H9 (cell line): ENCODE data around the gene UTS2. TPM values are rescaled to one million over a fixed set of nuclear protein-coding genes. Genes with fewer than 3 reads are reported as not detected.

Experiments used
- DNase-seq: peaks from one replicate; pipeline ENCODE4 v3.0.0-alpha.2; 2017
- H2AFZ ChIP-seq: one replicate; pipeline ENCODE4 v1.6.1; 2013; ENCODE audit warnings: mild to moderate bottlenecking, low read length, control low read depth, moderate library complexity
- H2AK5ac ChIP-seq: 2 replicates; pipeline ENCODE4 v1.6.1; 2013; ENCODE audit warnings: low read length, control low read depth, mixed read lengths; ENCODE audit not compliant: insufficient read length
- H2BK120ac ChIP-seq: one replicate; pipeline ENCODE4 v1.6.1; 2013; ENCODE audit warnings: low read depth, mild to moderate bottlenecking, low read length, control low read depth, inconsistent platforms; ENCODE audit not compliant: poor library complexity, severe bottlenecking
- H2BK12ac ChIP-seq: 2 replicates; pipeline ENCODE4 v1.6.1; 2013; ENCODE audit warnings: low read length, control low read depth, mixed read lengths, low read depth; ENCODE audit not compliant: insufficient read length
- H2BK15ac ChIP-seq: 2 replicates; pipeline ENCODE4 v1.6.1; 2013; ENCODE audit warnings: low read depth, low read length, control low read depth
- H2BK20ac ChIP-seq: one replicate; pipeline ENCODE4 v1.6.1; 2013; ENCODE audit warnings: low read depth, mild to moderate bottlenecking, low read length, control low read depth, inconsistent platforms; ENCODE audit not compliant: poor library complexity, severe bottlenecking
- H2BK5ac ChIP-seq: 2 replicates; pipeline ENCODE4 v1.6.1; 2013; ENCODE audit warnings: low read length, control low read depth, mixed read lengths; ENCODE audit not compliant: insufficient read length
- H3K14ac ChIP-seq: 2 replicates; pipeline ENCODE4 v1.6.1; 2013; ENCODE audit warnings: low read length, control low read depth; ENCODE audit not compliant: insufficient read depth
- H3K18ac ChIP-seq: 2 replicates; pipeline ENCODE4 v1.6.1; 2013; ENCODE audit warnings: low read depth, mild to moderate bottlenecking, mixed read lengths, low read length, control low read depth; ENCODE audit not compliant: insufficient read length
- H3K23ac ChIP-seq: 2 replicates; pipeline ENCODE4 v1.6.1; 2013; ENCODE audit warnings: low read length, control low read depth, mixed read lengths, low read depth; ENCODE audit not compliant: insufficient read length
- H3K23me2 ChIP-seq: 2 replicates; pipeline ENCODE4 v1.6.1; 2013; ENCODE audit warnings: low read depth, mild to moderate bottlenecking, mixed read lengths, low read length, control low read depth; ENCODE audit not compliant: insufficient read length, poor library complexity, severe bottlenecking
- H3K27ac ChIP-seq: 2 replicates; pipeline ENCODE4 v1.5.1; 2013; ENCODE audit warnings: low read length, control low read depth, mixed read lengths, low read depth; ENCODE audit not compliant: insufficient read length
- H3K27me3 ChIP-seq: 2 replicates; pipeline ENCODE4 v1.6.1; 2013; ENCODE audit warnings: low read length, control low read depth, inconsistent platforms; ENCODE audit not compliant: insufficient read depth
- H3K4ac ChIP-seq: 2 replicates; pipeline ENCODE4 v1.6.1; 2013; ENCODE audit warnings: low read depth, mild to moderate bottlenecking, control low read depth, inconsistent platforms, low read length, moderate library complexity
- H3K4me1 ChIP-seq: 2 replicates; pipeline ENCODE4 v1.6.1; 2013; ENCODE audit warnings: low read length, control low read depth, inconsistent platforms; ENCODE audit not compliant: insufficient read depth
- H3K4me2 ChIP-seq: 2 replicates; pipeline ENCODE4 v1.6.1; 2013; ENCODE audit warnings: low read length, control low read depth, mixed read lengths; ENCODE audit not compliant: insufficient read length, insufficient read depth
- H3K56ac ChIP-seq: 2 replicates; pipeline ENCODE4 v1.6.1; 2013; ENCODE audit warnings: low read depth, mild to moderate bottlenecking, mixed read lengths, low read length, control low read depth; ENCODE audit not compliant: insufficient read length
- H3K79me1 ChIP-seq: 2 replicates; pipeline ENCODE4 v1.6.1; 2013; ENCODE audit warnings: low read depth, mild to moderate bottlenecking, moderate library complexity, low read length, control low read depth, inconsistent platforms; ENCODE audit not compliant: insufficient read depth, poor library complexity, severe bottlenecking
- H3K79me2 ChIP-seq: 2 replicates; pipeline ENCODE4 v1.6.1; 2013; ENCODE audit warnings: low read length, control low read depth, inconsistent platforms; ENCODE audit not compliant: insufficient read depth
- H3K9ac ChIP-seq: 2 replicates; pipeline ENCODE4 v1.6.1; 2013; ENCODE audit warnings: low read length, control low read depth, mixed read lengths; ENCODE audit not compliant: insufficient read length; ENCODE audit errors: extremely low read depth
- H3K9me3 ChIP-seq: one replicate; pipeline ENCODE4 v1.6.1; 2013; ENCODE audit warnings: low read depth, low read length, inconsistent platforms; ENCODE audit not compliant: control insufficient read depth
- H3T11ph ChIP-seq: one replicate; pipeline ENCODE4 v1.6.1; 2013; ENCODE audit warnings: mild to moderate bottlenecking, low read length, control low read depth, inconsistent platforms
- H4K20me1 ChIP-seq: one replicate; pipeline ENCODE4 v1.6.1; 2013; ENCODE audit not compliant: control insufficient read depth, insufficient read length, insufficient read depth
- H4K5ac ChIP-seq: 2 replicates; pipeline ENCODE4 v1.6.1; 2013; ENCODE audit warnings: low read depth, mild to moderate bottlenecking, mixed read lengths, low read length, control low read depth; ENCODE audit not compliant: insufficient read length
- H4K8ac ChIP-seq: replicated peaks from 2 replicates; pipeline ENCODE4 v1.6.1; 2013; ENCODE audit warnings: low read length, control low read depth, mixed read lengths, low read depth; ENCODE audit not compliant: insufficient read length
- H4K91ac ChIP-seq: 2 replicates; pipeline ENCODE4 v1.6.1; 2013; ENCODE audit warnings: low read depth, mild to moderate bottlenecking, moderate library complexity, mixed read lengths, low read length, control low read depth; ENCODE audit not compliant: insufficient read length
- H3K27ac Mint-ChIP-seq, 3 experiments: 2 replicates in 2 of 3; 3 replicates in 1 of 3; pipeline ENCODE4 v1.8.0; 2020 to 2021; ENCODE audit warnings: mixed read lengths in 3 of 3, mild to moderate bottlenecking in 1 of 3, moderate library complexity in 1 of 3
- H3K27me3 Mint-ChIP-seq: 2 replicates; pipeline ENCODE4 v1.8.0; 2021; ENCODE audit warnings: low read depth, mild to moderate bottlenecking, moderate library complexity, mixed read lengths
- H3K36me3 Mint-ChIP-seq, 3 experiments: 2 replicates in 2 of 3; 3 replicates in 1 of 3; pipeline ENCODE4 v1.8.0; 2020 to 2021; ENCODE audit warnings: low read depth in 3 of 3, mixed read lengths in 3 of 3; ENCODE audit not compliant: insufficient read depth in 1 of 3
- H3K4me1 Mint-ChIP-seq, 2 experiments: 2 replicates each; pipeline ENCODE4 v1.8.0; 2020; ENCODE audit warnings: mixed read lengths in 2 of 2
- H3K4me3 Mint-ChIP-seq, 2 experiments: 2 replicates in 1 of 2; 3 replicates in 1 of 2; pipeline ENCODE4 v1.8.0; 2020 to 2021; ENCODE audit warnings: mild to moderate bottlenecking in 2 of 2, mixed read lengths in 2 of 2, moderate library complexity in 1 of 2
- H3K9me3 Mint-ChIP-seq, 2 experiments: 2 replicates in 1 of 2; 3 replicates in 1 of 2; pipeline ENCODE4 v1.8.0; 2020; ENCODE audit warnings: mild to moderate bottlenecking in 2 of 2, mixed read lengths in 2 of 2, moderate library complexity in 1 of 2
- WGBS: extraction: QIAGEN DNeasy Blood & Tissue Kit; methylation state at CpG from one replicate; pipeline ENCODE4 v1.1.7; 2013; ENCODE audit warnings: missing lambda C conversion rate, low lambda C conversion rate, mixed read lengths; ENCODE audit not compliant: insufficient read length; ENCODE audit errors: extremely low coverage; 5-methylcytosine and 5-hydroxymethylcytosine counted together
- total RNA-seq: library from RNA; stranded (reverse); gene quantifications from 2 replicates; pipeline ENCODE4 v1.2.1, GENCODE V29; 2021
- TF ChIP-seq, protein P1 (sequence below): fragments of 200-600 bp; sonication (generic); conservative IDR thresholded peaks from 3 replicates; pipeline ENCODE4 v1.8.0; 2021; ENCODE audit warnings: antibody characterized with exemption, mild to moderate bottlenecking

Gene UTS2
- total RNA-seq, 1 experiment from 2014 or later = not detected

DNA sequence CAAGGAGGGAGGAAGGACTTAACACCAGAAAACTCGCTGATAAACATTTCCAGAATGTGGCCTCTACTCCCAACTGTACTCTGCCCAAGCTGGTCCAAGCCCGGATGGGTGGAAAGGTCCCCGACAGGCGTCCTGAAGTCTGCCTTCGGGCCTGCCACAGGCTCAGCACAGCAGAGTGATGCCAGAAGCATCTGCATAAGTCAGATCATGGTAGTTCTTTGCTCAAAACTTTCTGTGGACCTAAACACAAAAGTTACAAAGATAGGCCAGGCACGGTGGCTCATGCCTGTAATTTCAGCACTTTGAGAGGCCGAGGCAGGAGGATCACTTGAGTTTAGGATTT, 790 bp upstream of the UTS2 start:
- H3K27ac ChIP-seq = no peak overlapping the region
- H3T11ph ChIP-seq = no peak overlapping the region
- no CpG with 5 or more reads among the region's 7 CpGs for WGBS

More for the DNA sequence above, 790 bp upstream of the UTS2 start:
- no peak overlapping the region for H4K5ac ChIP-seq
- no peak overlapping the region for H3K4ac ChIP-seq
- no peak overlapping the region for H2BK120ac ChIP-seq
- no peak overlapping the region for H3K23ac ChIP-seq
- H3K27me3 Mint-ChIP-seq = peaks cover 5% of the 10 kb centered on the region
- H2BK20ac ChIP-seq = no peak overlapping the region
- no peak overlapping the region for H2AK5ac ChIP-seq
- DNase-seq = no peak
- no peak overlapping the region for H3K18ac ChIP-seq
- H4K91ac ChIP-seq = no peak overlapping the region
- no peak overlapping the region for H3K27ac Mint-ChIP-seq
- no peak overlapping the region for H3K14ac ChIP-seq
- H2BK15ac ChIP-seq = no peak overlapping the region
- no peaks in the 10 kb centered on the region for H3K9me3 ChIP-seq
- H2BK5ac ChIP-seq = no peak overlapping the region
- no peak overlapping the region for H3K9ac ChIP-seq
- H3K56ac ChIP-seq = no peak overlapping the region
- H4K20me1 ChIP-seq = no peaks in the 10 kb centered on the region
- no peak overlapping the region for H3K4me2 ChIP-seq
- peaks cover 14 to 16% of the 10 kb centered on the region in 2 experiments for H3K4me1 Mint-ChIP-seq
- H3K79me2 ChIP-seq = no peaks in the 10 kb centered on the region
- no peak overlapping the region for H2BK12ac ChIP-seq
- H4K8ac ChIP-seq = no peak overlapping the region
- TF ChIP-seq, protein P1, sequence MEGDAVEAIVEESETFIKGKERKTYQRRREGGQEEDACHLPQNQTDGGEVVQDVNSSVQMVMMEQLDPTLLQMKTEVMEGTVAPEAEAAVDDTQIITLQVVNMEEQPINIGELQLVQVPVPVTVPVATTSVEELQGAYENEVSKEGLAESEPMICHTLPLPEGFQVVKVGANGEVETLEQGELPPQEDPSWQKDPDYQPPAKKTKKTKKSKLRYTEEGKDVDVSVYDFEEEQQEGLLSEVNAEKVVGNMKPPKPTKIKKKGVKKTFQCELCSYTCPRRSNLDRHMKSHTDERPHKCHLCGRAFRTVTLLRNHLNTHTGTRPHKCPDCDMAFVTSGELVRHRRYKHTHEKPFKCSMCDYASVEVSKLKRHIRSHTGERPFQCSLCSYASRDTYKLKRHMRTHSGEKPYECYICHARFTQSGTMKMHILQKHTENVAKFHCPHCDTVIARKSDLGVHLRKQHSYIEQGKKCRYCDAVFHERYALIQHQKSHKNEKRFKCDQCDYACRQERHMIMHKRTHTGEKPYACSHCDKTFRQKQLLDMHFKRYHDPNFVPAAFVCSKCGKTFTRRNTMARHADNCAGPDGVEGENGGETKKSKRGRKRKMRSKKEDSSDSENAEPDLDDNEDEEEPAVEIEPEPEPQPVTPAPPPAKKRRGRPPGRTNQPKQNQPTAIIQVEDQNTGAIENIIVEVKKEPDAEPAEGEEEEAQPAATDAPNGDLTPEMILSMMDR = no peak
- no peak overlapping the region for H2AFZ ChIP-seq
- H3K9me3 Mint-ChIP-seq = no peaks in the 10 kb centered on the region
- H3K36me3 Mint-ChIP-seq = no peaks in the 10 kb centered on the region
- H3K79me1 ChIP-seq = no peaks in the 10 kb centered on the region
- H3K4me1 ChIP-seq = no peaks in the 10 kb centered on the region
- H3K4me3 Mint-ChIP-seq = no peak overlapping the region
- H3K27me3 ChIP-seq = no peaks in the 10 kb centered on the region
- H3K23me2 ChIP-seq = no peaks in the 10 kb centered on the region
